AG04449 (cell line): Measurements from ENCODE around the gene CREB5.

Experiments used
- CTCF ChIA-PET: fragments of 350-600 bp; formaldehyde crosslinking; extraction: SDS; loops from one replicate; lab custom pipeline; 2021; ENCODE audit warnings: antibody characterized with exemption; lab: Yijun Ruan, JAX
- POLR2A ChIA-PET: fragments of 400-600, 350-600 bp; formaldehyde crosslinking; extraction: SDS; loops from one replicate; lab custom pipeline; 2020; ENCODE audit warnings: antibody characterized with exemption, inconsistent platforms; lab: Yijun Ruan, JAX
- DNase-seq: peaks from one replicate; pipeline ENCODE4 v3.0.0-alpha.2; 2010; ENCODE audit warnings: low read depth, low spot score
- H3K4me3 ChIP-seq: 2 replicates; pipeline ENCODE4 v1.5.1; 2011; ENCODE audit warnings: low read depth, mild to moderate bottlenecking, control low read depth, low read length
- CTCF ChIP-seq: IDR thresholded peaks from one replicate; pipeline ENCODE4 v1.5.1; 2011; ENCODE audit warnings: mild to moderate bottlenecking, moderate library complexity, low read length, control low read depth, inconsistent platforms; ENCODE audit not compliant: insufficient read depth; ENCODE audit errors: missing control alignments

The CREB5 gene

GRCh38 chr7:28470344-28470743, 58.0 kb downstream of the CREB5 start:
- CTCF ChIA-PET: no interaction called here
- TF ChIP-seq CTCF: no peak
- POLR2A ChIA-PET: no interaction called here
- no peak for DNase-seq
- no peak overlapping the region for H3K4me3 ChIP-seq

GRCh38 chr7:28472332-28472731, 60.0 kb downstream of the CREB5 start:
- no peak overlapping the region for H3K4me3 ChIP-seq
- no peak for TF ChIP-seq CTCF
- ChIA-PET POLR2A (no interaction called here), CTCF (no interaction called here)
- no peak for DNase-seq

GRCh38 chr7:28473571-28474281, 61.4 kb downstream of the CREB5 start:
- CTCF ChIA-PET: no interaction called here
- no peak for TF ChIP-seq CTCF
- H3K4me3 ChIP-seq: no peak overlapping the region
- POLR2A ChIA-PET: no interaction called here
- DNase-seq: no peak

- DNase-seq: no peak
- TF ChIP-seq CTCF: no peak
- H3K4me3 ChIP-seq: no peak overlapping the region
- ChIA-PET CTCF (no interaction called here), POLR2A (no interaction called here)
Observed at GRCh38 chr7:28474282-28474638, 61.9 kb downstream of the CREB5 start.

GRCh38 chr7:28474640-28475039, 62.3 kb downstream of the CREB5 start:
- POLR2A ChIA-PET: no interaction called here

GRCh38 chr7:28477041-28477442, 64.7 kb downstream of the CREB5 start:
- no peak for DNase-seq
- ChIA-PET POLR2A (no interaction called here), CTCF (no interaction called here)
- TF ChIP-seq CTCF: no peak
- H3K4me3 ChIP-seq: no peak overlapping the region

More at GRCh38 chr7:28474640-28475039, 62.3 kb downstream of the CREB5 start:
- no peak for TF ChIP-seq CTCF
- DNase-seq: no peak
- H3K4me3 ChIP-seq: no peak overlapping the region
- CTCF ChIA-PET: no interaction called here
